HEK293T (cell line): ENCODE data around the gene TMCO4.

Experiments
- ARNT ChIP-seq: fragments of 450-650 bp; IDR thresholded peaks from 2 replicates; pipeline ENCODE4 v1.6.1; 2017; ENCODE audit warnings: mild to moderate bottlenecking
- FOXA1 ChIP-seq: fragments of 450-650 bp; IDR thresholded peaks from 2 replicates; pipeline ENCODE4 v1.6.1; 2016; ENCODE audit warnings: mild to moderate bottlenecking
- FOXK2 ChIP-seq: fragments of 450-650 bp; IDR thresholded peaks from 2 replicates; pipeline ENCODE4 v1.6.1; 2016; ENCODE audit warnings: mild to moderate bottlenecking
- HDGF ChIP-seq: fragments of 450-650 bp; IDR thresholded peaks from 2 replicates; pipeline ENCODE4 v1.6.1; 2017; ENCODE audit warnings: antibody characterized with exemption, borderline replicate concordance
- SP1 ChIP-seq: fragments of 450-650 bp; IDR thresholded peaks from 2 replicates; pipeline ENCODE4 v1.6.1; 2017
- SUZ12 ChIP-seq: fragments of 450-650 bp; IDR thresholded peaks from 2 replicates; pipeline ENCODE4 v1.6.1; 2016; ENCODE audit warnings: mild to moderate bottlenecking
- TARDBP ChIP-seq: fragments of 450-650 bp; IDR thresholded peaks from 2 replicates; pipeline ENCODE4 v1.6.1; 2016

DNA sequence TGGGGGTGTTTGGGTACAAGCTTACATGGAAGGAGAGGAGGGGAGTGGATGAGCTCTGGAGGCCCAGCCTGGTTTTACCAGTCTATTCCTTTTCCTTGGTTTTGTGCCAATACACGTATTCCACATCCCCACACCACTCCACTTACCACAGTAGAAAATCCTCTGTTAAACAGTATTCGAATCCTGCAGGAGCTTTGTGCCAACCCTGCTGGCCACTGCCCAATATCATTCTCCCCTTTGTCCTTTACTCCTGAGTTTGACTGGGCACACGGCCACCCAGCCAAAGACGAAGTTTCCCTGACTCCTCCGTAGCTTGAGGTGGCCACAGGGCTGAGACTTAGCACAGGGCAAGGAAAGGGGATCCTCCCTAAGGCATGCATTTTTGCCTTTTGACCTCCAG lies 61.6 kb downstream of the TMCO4 start:
- TF ChIP-seq SP1 (no peak), FOXA1 (no peak), SUZ12 (no peak), HDGF (no peak), FOXK2 (no peak), ARNT (no peak), TARDBP (no peak)
